Tibial nerve (tissue), 4 donors: Measurements from ENCODE around the gene PCBP3.

Experiments
- CTCF ChIP-seq, 5 experiments: fragments of 200-600 bp in 3 of 5; fragments of 450-650 bp in 2 of 5; sonication (generic) in 3 of 5; IDR thresholded peaks; one replicate each; pipeline ENCODE4 v1.5.1; 2016 to 2019; ENCODE audit warnings: antibody characterized with exemption in 5 of 5, mild to moderate bottlenecking in 3 of 5, moderate library complexity in 2 of 5
- EP300 ChIP-seq, 2 donors: sonication (generic); formaldehyde crosslinking; IDR thresholded peaks; one replicate each; pipeline ENCODE4 v1.6.1; 2017; ENCODE audit warnings: antibody characterized with exemption in 2 of 2, mild to moderate bottlenecking in 1 of 2
- POLR2A ChIP-seq, 2 donors: fragments of 450-650 bp; IDR thresholded peaks; one replicate each; pipeline ENCODE4 v1.6.1; 2017; ENCODE audit warnings: antibody characterized with exemption in 2 of 2, mild to moderate bottlenecking in 2 of 2, moderate library complexity in 2 of 2

DNA sequence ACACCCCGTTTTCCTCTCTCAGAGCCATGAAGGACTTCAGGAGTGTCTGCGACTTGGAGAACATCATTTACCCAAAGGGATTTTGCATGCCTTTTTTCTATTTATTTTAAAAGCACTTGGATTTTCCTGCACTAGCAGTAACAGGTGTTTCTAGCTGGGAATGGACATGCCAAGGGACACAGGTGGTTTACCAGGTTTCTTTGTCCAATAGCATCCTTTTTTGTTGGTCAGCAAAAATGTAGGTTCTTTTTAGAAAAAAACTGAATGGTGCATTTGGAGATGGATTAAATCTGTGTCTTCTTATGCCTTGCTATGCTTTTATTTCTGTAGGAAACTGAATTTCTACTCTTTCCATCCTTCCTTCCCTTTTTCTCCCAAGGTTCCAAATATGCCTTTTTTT is 205.3 kb downstream of the PCBP3 start:
- TF ChIP-seq CTCF (IDR thresholded peaks at IDR 0.05) (no peak), POLR2A (IDR thresholded peaks at IDR 0.05) (no peak), EP300 (IDR thresholded peaks at IDR 0.05) (no peak)
